HG03159 (cell line): ENCODE results near the gene PAPOLB.
"Not testable (repeated sequence)": the region's sequence is repeated elsewhere in the genome, so short reads cannot be mapped to it uniquely, and the experiment has no call there.

Experiments
- ATAC-seq: cut with Tn5 transposase; IDR thresholded peaks from one replicate; pipeline ENCODE4 v1.9.1; 2021; ENCODE audit warnings: mild to moderate bottlenecking, moderate library complexity; ENCODE audit not compliant: unreplicated experiment

The PAPOLB gene

GRCh38 chr7:4861673-4862072 lies at the start of gene PAPOLB:
Gene PAPOLB (minus strand): TSS chr7:4862030. CDS start chr7:4861810, 220 bp downstream.
- ATAC-seq, result no peak

- no peak for ATAC-seq
These were observed 49.4 kb upstream of the PAPOLB start for GRCh38 chr7:4911111-4911828.

GRCh38 chr7:4906682-4907081 lies 44.9 kb upstream of the PAPOLB start:
- ATAC-seq, result no peak

- ATAC-seq, result no peak
These were observed 43.3 kb upstream of the PAPOLB start for GRCh38 chr7:4905171-4905570.

GRCh38 chr7:4904346-4904745 lies 42.5 kb upstream of the PAPOLB start:
- ATAC-seq, result no peak

- no peak for ATAC-seq
These were observed 33.9 kb upstream of the PAPOLB start for GRCh38 chr7:4895766-4896165.

- no peak for ATAC-seq
These were observed 32.7 kb upstream of the PAPOLB start for GRCh38 chr7:4894482-4894881.

GRCh38 chr7:4893929-4894475 lies 32.2 kb upstream of the PAPOLB start:
- no peak for ATAC-seq

GRCh38 chr7:4893188-4893587 lies 31.4 kb upstream of the PAPOLB start:
- ATAC-seq, result not testable (repeated sequence)

- ATAC-seq, result not testable (repeated sequence)
These were observed 29.7 kb upstream of the PAPOLB start for GRCh38 chr7:4891522-4891921.

- ATAC-seq, result no peak
These were observed 27.9 kb upstream of the PAPOLB start for GRCh38 chr7:4889682-4890081.

- ATAC-seq, result no peak
These were observed 26.3 kb upstream of the PAPOLB start for GRCh38 chr7:4888161-4888560.

- no peak for ATAC-seq
These were observed 24.8 kb upstream of the PAPOLB start for GRCh38 chr7:4886671-4887070.

- no peak for ATAC-seq
These were observed 23.5 kb upstream of the PAPOLB start for GRCh38 chr7:4885317-4885807.

- ATAC-seq, result no peak
These were observed 22.3 kb upstream of the PAPOLB start for GRCh38 chr7:4884164-4884563.

- peak; percentile 70 for ATAC-seq
These were observed 21.7 kb upstream of the PAPOLB start, which contains the start of gene RADIL for GRCh38 chr7:4883372-4884144. Gene RADIL (minus strand): TSS chr7:4883716. CDS start chr7:4878139, 5,577 bp downstream.

GRCh38 chr7:4883033-4883371 lies 21.2 kb upstream of the PAPOLB start:
- no peak for ATAC-seq

- ATAC-seq, result no peak
These were observed 20.6 kb upstream of the PAPOLB start for GRCh38 chr7:4882169-4883032.

GRCh38 chr7:4880218-4880617 lies 18.4 kb upstream of the PAPOLB start:
- ATAC-seq, result no peak

GRCh38 chr7:4879396-4880081 lies 17.7 kb upstream of the PAPOLB start:
- no peak for ATAC-seq
